HG02763 (cell line): ENCODE data around the gene KRTAP3-2.
"Not testable (repeated sequence)": the region's sequence is repeated elsewhere in the genome, so short reads cannot be mapped to it uniquely, and the experiment has no call there.

Source experiments
- ATAC-seq: cut with Tn5 transposase; IDR thresholded peaks from one replicate; pipeline ENCODE4 v1.9.1; 2021; ENCODE audit warnings: mild to moderate bottlenecking, moderate library complexity; ENCODE audit not compliant: unreplicated experiment

Gene KRTAP3-2

DNA sequence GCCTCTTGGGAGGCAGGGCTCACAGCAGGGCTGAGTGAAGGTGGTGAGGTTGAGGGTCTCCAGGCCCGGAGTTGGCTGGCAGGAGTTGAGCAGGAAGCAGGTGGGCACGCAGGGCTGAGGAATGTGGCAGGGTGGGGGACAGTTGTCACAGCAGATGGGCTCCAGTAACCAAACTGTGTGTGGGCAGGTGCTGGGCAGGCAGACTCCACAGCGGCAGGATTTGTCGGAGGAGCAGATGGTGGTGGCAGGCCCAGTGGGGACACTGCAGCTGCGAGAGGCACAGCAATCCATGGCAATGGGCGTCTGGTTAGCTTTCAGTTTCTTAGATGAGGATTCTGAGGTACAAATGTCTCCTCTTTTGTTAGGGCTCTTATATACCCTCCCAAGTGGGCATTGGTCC is at the start of gene KRTAP3-2:
Gene KRTAP3-2, minus strand, starts transcription at position 344 of the 400 bp plus-strand sequence. Its CDS starts 53 bp downstream, at position 291.
- ATAC-seq = not testable (repeated sequence)

DNA sequence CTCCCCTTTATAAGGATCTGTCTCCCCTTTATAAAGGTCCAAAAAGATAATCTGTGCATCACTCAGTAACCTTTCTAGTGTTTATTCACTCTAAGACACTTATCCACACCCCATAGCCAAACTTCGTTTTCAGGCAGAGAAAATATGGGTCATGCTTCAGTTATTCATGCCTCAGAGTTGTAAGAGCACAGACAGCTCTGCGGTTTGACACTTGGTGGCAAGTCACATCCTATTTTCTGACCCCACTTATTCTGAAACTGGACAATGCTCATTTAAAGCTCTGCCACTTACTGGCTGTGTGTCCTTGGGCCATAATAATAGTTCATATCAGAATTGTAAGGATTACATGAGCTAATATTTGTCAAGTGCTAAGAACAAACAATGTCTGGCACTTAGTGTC is 49.4 kb upstream of the KRTAP3-2 start:
- ATAC-seq = no peak

DNA sequence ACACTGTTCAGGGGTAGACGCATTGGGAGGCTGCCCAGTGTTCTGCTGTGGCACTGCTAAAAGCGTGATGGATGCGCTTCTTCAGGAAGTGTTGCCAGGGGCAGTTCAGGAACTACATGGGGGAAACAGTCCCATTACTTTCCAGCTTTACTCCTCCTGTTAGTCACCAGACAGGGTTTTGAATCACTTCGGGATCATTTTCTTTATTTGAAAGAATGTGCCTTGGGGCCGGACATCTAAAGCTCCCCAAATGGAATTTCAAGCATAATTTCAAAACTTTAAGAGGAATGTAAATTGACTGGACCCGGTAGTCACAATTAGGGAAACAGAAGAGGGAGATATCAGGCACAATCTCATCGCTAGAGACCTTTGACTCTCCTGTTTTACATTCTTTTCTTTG is 48.7 kb upstream of the KRTAP3-2 start:
- ATAC-seq = no peak

DNA sequence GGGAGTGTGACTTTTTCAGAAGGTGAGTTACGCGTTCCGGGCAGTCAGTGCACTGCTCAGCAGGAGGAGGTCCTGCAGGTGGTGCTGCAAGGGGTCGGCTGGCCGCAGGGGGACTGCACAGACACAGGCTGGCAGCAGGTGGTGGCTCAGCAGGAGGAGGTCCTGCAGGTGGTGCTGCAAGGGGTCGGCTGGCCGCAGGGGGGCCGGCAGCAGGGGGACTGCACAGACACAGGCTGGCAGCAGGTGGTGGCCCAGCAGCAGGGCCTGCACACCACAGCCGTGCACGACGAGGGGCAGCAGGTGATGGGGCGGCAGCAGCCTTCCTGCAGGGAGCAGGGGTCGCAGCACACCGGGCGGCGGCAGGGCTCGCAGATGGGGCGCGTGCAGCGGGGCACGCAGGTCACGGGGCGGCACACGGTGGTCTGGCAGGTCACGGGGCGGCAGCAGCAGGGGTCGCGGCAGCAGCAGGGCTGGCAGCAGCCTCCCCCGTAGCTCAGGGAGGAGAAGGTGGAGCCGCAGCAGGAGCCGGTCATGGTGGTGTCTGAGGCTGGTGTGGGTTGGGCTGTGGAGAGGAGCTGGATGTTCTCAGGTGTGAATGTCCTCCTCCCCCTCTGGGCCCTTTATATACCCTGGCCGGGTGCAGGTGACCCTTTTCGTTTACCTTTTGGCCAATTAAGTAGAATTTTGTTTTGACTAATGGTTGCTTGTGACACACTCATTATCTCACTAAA is 47.2 kb upstream of the KRTAP3-2 start, which contains the start of gene KRTAP2-1:
Gene KRTAP2-1, minus strand, starts transcription at position 582 of the 731 bp plus-strand sequence. Its CDS starts 49 bp downstream, at position 533.
- ATAC-seq = not testable (repeated sequence)

DNA sequence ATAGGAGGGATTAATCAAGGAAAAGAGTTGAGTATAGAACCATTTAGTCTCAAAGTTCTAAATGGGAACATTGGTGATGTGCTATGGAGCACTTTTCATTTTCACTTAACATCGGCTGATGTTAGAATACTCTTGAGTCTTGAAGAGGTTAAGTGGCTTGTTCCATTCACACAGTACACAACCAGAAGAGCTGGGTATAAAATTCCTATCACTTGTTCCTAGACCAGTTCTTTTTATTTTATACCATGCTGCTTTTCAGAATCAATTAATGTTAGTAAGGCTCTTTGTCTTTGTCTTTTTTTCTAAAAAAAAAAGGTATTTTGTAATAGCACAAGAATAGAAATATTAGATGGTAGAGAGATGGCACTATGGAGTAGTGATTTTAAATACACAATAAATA is 43.2 kb upstream of the KRTAP3-2 start:
- ATAC-seq = no peak

DNA sequence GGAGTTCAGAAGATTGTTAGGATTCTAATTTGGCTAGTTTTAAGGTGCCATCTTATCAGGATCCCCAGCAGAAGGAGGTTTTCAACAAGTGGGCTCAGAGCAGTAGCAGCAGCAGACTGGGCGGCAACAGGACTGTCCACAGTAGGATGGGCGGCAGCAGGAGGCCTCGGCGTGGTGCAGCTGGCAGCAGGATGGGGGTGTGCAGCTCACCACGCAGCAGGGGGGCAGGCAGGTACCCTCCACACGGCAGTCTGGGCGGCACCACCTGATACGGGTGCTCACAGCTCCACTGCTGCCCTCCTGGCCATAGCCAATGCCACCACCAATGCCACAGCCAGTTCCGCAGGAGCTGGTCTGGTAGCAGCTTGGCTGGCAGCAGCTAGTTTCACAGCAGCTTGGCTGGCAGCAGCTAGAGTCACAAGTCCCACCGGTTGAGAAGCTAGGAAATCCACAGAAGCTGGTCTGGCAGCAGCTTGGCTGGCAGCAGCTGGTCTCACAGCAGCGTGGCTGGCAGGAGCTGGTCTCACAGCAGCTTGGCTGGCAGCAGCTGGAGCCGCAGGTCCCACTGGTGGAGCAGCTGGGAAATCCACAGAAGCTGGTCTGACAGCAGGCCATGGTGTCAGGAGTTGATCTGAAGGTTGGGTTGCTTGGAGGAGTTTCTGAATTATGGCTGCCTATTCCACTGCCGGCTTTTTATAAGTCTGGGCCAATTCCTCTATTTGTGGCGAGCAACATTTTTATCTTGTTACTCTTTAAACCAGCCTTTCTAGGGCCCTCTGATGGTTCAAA is 41.3 kb upstream of the KRTAP3-2 start, which contains the start of gene KRTAP1-1:
Gene KRTAP1-1, minus strand, starts transcription at position 668 of the 789 bp plus-strand sequence. Its CDS starts 53 bp downstream, at position 615.
- ATAC-seq = not testable (repeated sequence)

DNA sequence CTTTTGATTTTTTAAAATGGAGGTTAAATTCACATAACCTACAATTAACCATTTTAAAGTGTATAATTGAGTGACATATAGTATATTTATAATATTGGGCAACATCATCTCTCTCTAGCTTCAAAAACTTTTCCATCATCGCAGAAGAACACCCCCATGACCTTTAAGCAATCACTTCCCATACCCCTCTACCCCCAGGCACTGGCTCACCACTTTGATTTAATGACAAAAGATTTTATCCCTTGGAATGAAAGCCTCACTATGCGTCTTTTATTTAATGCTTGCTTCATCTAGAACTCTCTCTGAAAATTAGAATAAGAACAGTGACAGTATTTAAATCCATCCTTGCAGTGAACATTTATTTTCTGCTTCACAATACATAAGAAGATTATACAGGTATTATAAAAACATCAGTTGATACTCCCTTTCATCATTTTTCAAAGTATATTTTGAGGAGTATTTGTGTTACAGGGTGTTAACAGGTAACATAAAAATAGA is 38.2 kb upstream of the KRTAP3-2 start:
- ATAC-seq = no peak

DNA sequence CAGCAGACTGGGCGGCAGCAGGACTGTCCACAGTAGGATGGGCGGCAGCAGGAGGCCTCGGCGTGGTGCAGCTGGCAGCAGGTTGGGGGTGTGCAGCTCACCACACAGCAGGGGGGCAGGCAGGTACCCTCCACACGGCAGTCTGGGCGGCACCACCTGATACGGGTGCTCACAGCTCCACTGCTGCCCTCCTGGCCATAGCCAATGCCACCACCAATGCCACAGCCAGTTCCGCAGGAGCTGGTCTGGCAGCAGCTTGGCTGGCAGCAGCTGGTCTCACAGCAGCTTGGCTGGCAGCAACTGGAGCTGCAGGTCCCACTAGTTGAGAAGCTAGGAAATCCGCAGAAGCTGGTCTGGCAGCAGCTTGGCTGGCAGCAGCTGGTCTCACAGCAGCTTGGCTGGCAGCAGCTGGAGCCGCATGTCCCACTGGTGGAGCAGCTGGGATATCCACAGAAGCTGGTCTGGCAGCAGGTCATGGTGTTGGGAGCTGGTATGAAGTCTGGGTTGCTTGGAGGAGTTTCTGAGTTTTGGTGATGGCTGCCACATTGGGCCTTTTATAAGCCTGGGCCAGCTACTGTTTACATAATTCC is 34.7 kb upstream of the KRTAP3-2 start, which contains the start of gene KRTAP1-3:
Gene KRTAP1-3, minus strand, starts transcription at position 529 of the 590 bp plus-strand sequence. Its CDS starts 53 bp downstream, at position 476.
- ATAC-seq = not testable (repeated sequence)

DNA sequence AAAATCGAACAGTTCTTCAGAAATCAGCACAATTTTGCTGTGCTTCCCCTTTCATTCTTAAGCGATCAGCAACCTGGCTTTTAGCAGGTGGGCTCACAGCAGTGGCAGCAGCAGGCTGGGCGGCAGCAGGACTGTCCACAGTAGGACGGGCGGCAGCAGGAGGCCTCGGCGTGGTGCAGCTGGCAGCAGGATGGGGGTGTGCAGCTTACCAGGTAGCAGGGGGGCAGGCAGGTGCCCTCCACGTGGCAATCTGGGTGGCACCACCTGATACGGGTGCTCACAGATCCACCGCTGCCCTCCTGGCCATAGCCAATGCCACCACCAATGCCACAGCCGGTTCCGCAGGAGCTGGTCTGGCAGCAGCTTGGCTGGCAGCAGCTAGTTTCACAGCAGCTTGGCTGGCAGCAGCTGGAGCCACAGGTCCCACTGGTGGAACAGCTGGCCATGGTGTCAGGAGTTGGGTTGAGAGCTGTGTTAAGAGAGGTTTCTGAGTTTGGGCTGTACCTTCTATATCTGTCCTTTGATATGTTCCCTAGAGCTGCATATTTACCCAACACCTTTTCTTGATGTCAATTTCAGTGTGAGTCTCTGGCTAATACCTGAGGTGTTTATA is 30.0 kb upstream of the KRTAP3-2 start, which contains the start of gene KRTAP1-4:
Gene KRTAP1-4, minus strand, starts transcription at position 563 of the 613 bp plus-strand sequence. Its CDS starts 117 bp downstream, at position 446.
- ATAC-seq = no peak

DNA sequence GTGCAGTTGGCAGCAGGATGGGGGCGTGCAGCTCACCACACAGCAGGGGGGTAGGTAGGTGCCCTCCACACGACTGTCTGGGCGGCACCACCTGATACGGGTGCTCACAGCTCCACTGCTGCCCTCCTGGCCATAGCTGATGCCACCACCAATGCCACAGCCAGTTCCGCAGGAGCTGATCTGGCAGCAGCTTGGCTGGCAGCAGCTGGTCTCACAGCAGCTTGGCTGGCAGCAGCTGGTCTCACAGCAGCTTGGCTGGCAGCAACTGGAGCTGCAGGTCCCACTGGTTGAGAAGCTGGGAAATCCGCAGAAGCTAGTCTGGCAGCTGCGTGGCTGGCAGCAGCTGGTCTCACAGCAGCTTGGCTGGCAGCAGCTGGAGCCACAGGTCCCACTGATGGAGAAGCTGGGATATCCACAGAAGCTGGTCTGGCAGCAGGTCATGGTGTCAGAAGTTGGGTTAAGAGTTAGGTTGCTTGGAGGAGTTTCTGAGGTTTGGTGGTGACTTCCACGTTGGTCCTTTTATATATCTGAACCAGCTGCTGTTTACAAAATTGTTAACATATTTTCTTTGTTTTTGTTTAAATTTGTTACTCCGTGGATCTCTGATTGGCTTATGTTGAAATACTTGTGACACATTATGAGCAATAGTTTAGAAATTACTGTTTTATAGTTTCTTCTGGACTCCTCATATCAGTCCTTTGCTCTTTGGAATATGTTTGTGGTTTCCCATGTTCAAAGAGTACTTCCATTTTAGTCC is 27.2 kb upstream of the KRTAP3-2 start, which contains the start of gene KRTAP1-5:
Gene KRTAP1-5, minus strand, starts transcription at position 494 of the 757 bp plus-strand sequence. Its CDS starts 53 bp downstream, at position 441.
- no peak for ATAC-seq

DNA sequence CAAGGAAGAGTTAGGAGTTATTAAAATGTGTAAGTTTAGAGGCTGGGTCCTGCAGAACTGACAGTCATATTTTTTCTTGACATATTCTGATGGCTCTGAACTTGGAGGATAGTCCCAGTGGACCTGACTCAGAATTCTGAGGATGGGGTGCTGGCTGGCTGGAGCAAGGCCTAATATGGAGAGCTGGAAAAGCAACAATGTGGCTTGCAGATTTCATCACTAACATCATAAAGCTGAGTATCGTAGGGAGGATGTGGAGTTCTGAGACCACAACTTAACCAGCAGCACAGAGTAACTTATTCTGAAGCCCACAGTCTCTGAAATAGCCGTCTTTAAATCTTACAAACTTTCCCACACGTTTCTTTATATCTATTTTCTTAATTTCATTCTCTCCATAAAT is 25.0 kb upstream of the KRTAP3-2 start:
- ATAC-seq = no peak

DNA sequence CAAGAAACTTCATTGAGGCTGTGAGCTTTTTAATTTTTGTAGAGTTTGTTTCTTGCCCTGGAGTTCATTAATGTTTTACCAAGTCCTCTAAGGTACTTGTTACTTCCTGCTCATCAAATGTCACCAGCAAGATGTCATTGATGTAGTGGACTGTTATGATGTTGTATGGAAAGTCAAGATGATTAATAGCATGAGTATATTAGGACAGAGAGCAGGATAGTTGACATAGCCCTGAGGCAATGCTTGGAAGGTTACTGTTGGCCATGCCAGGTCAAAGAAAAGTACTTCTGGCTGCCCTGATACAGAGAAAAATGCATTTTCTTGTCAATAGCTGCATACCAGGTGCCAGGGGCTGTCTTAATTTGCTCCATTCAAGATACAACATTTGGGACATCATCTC is 20.6 kb upstream of the KRTAP3-2 start:
- no peak for ATAC-seq

DNA sequence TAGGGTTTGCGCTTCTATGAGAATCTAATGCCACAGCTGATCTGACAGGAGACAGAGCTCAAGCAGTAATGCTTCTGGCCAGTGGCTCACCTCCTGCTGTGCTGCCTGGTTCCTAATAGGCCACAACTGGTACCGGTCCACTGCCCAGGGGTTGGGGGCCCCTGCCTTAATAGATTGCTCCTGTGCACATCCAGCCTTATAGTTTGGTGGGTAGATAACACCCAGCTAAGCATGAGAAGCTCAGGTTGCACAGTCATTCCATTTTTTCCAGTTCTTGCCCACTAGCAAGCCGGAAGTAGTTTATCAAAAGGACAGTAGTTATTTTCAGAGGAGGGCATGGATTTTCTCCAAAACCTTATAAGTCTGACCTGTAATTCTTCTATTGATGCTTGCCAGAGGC is 19.7 kb upstream of the KRTAP3-2 start:
- no peak for ATAC-seq

DNA sequence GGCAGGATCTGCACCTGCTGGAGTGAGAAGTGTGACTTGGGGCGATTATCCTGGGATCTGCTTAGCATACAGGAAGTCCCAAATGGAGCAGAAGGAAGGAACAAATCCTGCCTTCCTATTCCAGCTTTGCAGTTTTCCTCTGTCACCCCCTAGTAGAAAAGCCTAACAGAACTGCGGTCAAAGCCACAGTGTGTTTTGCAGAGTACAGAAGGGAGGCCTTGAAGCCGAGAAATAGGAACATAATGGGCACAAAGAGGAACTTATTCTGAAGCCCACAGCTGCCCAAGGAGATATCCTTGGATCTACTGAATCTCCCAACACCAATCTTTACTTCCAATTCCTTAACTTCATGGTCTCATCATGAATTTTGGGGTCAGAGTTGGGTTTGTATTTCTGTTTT is 18.8 kb upstream of the KRTAP3-2 start:
- ATAC-seq = no peak

DNA sequence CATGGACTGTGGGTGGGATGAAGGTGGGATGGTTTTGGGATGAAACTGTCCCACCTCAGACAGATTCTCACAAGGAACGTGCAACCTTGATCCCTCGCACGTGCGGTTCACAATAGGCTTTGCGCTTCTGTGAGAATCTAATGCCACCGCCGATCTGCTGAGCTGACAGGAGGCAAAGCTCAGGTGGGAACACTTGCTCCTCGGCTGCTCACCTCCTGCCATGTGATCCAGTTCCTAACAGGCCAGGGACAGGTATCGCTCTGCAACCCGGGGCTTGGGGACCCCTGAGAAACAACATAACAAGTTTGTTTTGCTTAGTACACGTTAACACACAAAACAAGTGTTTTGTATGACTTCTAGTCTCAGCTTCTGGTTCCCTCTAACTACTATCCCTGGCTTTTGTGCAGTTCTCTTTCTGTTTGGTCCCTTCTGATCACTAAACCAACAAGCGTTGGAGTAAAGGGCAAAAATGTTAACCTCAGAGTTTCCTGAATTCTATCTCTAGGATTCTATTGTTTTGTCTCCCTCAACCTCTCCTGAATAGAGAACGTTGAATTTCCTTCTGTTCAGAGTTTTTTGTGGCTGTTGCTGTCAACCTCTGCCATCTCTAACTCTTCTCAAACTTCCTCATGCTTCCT is 17.0 kb upstream of the KRTAP3-2 start:
- ATAC-seq = no peak

DNA sequence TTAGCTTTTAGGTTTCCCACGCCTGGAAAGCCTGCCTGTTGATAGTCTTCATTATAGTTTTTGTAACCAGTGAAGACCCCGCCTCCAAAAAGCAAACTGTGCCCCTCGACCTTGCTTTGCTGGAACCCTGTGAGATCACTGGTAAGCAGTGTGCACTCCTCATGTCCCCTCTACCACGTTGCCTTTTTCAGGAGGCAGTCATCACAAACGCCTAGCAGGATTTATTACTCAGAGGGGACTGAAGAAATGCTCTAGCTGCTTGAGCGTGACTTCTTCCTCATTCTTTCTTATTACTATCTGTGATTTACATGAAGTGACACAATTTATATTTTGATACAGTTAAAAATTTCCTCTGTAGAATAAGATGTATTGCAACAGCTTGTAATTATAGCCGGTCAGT is 15.7 kb upstream of the KRTAP3-2 start:
- ATAC-seq = no peak

DNA sequence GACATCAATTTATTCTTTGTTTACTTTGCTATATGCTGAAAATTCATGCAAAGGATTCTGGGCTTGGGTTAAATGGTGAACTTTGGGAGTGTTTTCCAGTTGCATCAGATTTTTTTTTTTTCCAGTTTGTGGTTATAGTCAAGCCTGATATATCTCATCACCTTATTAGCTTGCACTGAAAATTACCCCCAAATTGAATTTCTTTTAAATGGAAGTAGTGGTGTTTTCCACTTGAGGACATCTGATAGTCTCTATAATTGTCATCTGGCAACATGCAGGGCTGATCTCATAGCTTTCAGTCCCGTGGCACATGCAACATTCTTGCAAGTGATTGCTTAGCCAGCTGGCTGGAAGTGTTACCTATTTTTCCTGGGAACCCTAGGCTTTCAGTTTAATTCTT is 13.9 kb upstream of the KRTAP3-2 start:
- no peak for ATAC-seq

DNA sequence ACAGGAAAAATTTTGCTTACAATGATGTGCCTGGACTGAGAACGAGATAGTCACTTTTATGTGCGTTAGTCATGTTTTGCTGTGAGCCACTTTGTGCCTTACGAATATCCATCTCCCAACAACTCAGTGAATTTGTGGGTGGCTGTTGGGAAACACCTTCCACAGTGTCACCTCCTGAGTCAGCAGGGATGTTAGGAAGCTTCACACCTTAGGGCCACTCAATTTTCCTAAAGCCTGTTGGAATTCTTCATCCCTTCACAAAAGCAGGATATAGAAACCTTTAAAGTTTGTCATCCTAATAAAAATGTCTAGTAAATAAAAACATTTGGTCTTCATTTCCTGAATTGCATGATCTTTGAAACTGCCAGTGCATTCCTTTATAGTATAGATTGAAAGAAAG is 13.5 kb upstream of the KRTAP3-2 start:
- no peak for ATAC-seq
